ENCODE measurements around the gene ERFE. TPM values are rescaled to one million over a fixed set of nuclear protein-coding genes. Genes with fewer than 3 reads are reported as not detected.

Gene ERFE
- total RNA-seq, 2 donors from 2014 or later = 7.7 TPM; not detected in 1

DNA sequence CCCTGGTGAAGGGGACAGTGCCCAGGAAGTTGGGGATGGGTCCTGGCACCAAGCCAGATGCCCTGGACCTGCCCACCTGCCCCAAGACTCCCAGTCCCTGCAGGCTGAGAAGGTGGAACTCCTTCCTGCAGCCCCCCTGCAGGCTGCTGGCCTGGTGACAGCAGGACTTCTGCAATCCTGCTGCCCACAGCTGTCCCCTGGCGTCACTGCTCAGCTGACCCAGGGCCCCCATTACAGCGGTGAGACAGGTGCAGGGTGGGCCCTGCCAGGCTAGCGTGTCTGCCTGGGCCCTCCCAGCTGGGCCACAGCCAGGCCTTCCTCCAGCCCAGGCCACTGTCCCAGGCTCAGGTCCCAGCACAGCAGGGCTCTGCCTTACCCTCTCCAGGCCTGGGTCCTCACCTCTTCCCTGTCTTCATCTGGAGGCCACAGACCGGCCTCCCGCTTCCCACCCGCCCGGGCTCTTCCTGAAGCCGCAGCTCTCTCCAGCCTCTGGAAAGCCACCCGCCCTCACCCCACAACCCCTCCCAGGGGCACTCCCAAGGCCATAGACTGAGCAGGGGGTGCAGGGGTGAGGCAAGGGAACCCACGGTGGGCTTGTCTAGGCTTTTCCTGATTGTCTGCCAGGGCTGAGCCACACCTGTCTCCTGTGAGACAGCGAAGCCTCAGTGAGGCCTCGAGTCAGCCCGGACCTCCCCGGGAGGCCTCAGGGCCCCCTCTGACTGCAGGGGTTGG is 8.8 kb upstream of the ERFE start:
- no peak overlapping the region for H3K27ac ChIP-seq
- no peak overlapping the region for H3K4me3 ChIP-seq
- DNase-seq (ENCODE audit: low spot score) = no peak
- 80% methylated on average over 14 of the region's 14 CpGs for WGBS
- H3K9me3 ChIP-seq = no peaks in the 10 kb centered on the region
- H3K4me1 ChIP-seq (replicated peaks) = no peaks in the 10 kb centered on the region
- no peaks in the 10 kb centered on the region for H3K36me3 ChIP-seq
- intact Hi-C loops (cut with DNase I) = no loop called here
- TF ChIP-seq POLR2A (IDR thresholded peaks at IDR 0.05) (no peak), POLR2AphosphoS5 (IDR thresholded peaks at IDR 0.05) (no peak)
- no peaks in the 10 kb centered on the region for H3K27me3 ChIP-seq (replicated peaks; ENCODE audit: insufficient read depth)

DNA sequence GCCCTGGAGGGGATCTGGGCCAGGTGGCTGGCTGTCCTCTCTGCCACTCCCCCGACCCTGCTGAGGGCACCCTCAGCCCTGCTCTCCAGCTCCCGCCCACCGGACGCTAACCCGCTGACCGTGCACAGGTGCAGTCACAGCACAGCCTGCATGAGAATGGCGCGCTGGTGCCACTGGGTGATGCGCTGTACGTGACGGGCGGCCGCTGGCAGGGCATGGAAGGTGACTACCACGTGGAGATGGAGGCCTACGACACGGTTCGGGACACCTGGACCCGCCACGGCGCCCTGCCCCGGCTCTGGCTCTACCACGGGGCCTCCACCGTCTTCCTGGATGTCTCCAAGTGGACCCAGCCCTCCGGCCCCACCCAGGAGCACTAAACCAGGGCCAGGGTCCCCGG is 8.1 kb upstream of the ERFE start:
- H3K9me3 ChIP-seq = no peaks in the 10 kb centered on the region

DNA sequence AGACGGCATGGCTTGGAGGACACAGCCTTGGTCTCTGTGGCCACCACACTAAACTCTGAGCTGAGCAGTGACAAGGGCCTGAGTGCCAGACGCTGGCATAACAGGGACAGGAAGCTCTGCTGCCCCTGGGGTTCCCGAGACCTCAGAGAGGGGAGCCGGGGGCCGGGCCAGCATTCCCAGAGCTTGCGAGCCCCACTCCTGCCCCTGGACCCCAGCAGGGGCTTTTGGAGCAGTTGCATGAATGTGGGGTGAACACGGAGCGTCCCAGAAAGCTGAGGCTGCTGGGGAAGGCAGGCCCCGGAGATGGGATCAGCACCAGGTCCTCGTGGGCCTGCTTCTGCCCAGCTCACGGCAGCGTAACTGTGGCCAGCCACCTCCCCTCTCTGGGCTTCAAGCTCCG is 7.6 kb upstream of the ERFE start:
- no peaks in the 10 kb centered on the region for H3K9me3 ChIP-seq
- no peak for DNase-seq (ENCODE audit: low spot score)
- no peak overlapping the region for H3K27ac ChIP-seq
- TF ChIP-seq POLR2AphosphoS5 (IDR thresholded peaks at IDR 0.05) (no peak), POLR2A (IDR thresholded peaks at IDR 0.05) (no peak)
- TF ChIP-seq, protein P1, sequence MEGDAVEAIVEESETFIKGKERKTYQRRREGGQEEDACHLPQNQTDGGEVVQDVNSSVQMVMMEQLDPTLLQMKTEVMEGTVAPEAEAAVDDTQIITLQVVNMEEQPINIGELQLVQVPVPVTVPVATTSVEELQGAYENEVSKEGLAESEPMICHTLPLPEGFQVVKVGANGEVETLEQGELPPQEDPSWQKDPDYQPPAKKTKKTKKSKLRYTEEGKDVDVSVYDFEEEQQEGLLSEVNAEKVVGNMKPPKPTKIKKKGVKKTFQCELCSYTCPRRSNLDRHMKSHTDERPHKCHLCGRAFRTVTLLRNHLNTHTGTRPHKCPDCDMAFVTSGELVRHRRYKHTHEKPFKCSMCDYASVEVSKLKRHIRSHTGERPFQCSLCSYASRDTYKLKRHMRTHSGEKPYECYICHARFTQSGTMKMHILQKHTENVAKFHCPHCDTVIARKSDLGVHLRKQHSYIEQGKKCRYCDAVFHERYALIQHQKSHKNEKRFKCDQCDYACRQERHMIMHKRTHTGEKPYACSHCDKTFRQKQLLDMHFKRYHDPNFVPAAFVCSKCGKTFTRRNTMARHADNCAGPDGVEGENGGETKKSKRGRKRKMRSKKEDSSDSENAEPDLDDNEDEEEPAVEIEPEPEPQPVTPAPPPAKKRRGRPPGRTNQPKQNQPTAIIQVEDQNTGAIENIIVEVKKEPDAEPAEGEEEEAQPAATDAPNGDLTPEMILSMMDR (IDR thresholded peaks at IDR 0.05) = no peak
- H3K36me3 ChIP-seq = no peaks in the 10 kb centered on the region
- no peaks in the 10 kb centered on the region for H3K27me3 ChIP-seq (replicated peaks; ENCODE audit: insufficient read depth)
- no peaks in the 10 kb centered on the region for H3K4me1 ChIP-seq (replicated peaks)
- intact Hi-C loops (cut with DNase I) = no loop called here
- no peak overlapping the region for H3K4me3 ChIP-seq
- 87% methylated on average over 12 of the region's 13 CpGs for whole genome bisulfite sequencing

More for the DNA sequence above, 8.1 kb upstream of the ERFE start:
- DNase-seq (ENCODE audit: low spot score) = no peak
- TF ChIP-seq POLR2A (IDR thresholded peaks at IDR 0.05) (no peak), POLR2AphosphoS5 (IDR thresholded peaks at IDR 0.05) (no peak)
- TF ChIP-seq, protein P1 (IDR thresholded peaks at IDR 0.05) = no peak
- Histone ChIP-seq H3K4me3 (no peak overlapping the region), H3K4me1 (replicated peaks) (no peaks in the 10 kb centered on the region), H3K27ac (no peak overlapping the region), H3K36me3 (no peaks in the 10 kb centered on the region), H3K27me3 (replicated peaks; ENCODE audit: insufficient read depth) (no peaks in the 10 kb centered on the region)
- intact Hi-C loops (cut with DNase I) = no loop called here
- WGBS = 95% methylated on average over 19 of the region's 25 CpGs

DNA sequence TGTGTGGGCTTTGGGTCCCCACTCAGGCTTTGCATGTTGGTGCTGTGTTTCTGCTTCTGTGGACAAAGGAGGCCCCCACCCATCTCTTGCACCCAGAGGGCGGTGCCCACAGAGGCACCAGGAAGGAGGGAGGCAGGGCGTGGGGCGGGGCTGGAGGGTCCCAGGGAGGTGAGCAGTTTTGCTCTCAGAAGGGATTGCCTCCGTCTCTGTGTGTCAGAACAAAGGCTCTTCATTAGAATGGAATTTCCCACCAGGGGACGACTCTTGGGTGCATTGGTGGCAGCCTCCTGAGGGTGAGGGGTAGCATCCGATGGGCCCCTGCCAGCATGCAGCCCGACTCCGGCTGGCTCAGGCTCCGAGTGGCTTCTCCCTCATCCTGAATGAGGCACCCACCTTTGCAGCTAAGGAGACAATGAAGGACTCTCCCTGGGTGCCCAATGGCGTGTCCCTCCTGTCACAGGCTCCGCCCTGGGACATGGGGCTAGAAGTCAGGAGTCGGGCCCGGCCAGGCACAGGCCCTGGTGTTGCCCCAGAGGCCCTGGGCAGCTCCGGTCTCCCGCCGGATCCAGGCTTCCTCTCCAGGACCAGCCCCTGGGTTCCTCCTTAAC is 7.0 kb upstream of the ERFE start:
- 88% methylated on average over 16 of the region's 16 CpGs for WGBS
- no peak for DNase-seq (ENCODE audit: low spot score)
- no peak overlapping the region for H3K4me3 ChIP-seq
- no peaks in the 10 kb centered on the region for H3K36me3 ChIP-seq
- no peaks in the 10 kb centered on the region for H3K4me1 ChIP-seq (replicated peaks)
- H3K27ac ChIP-seq = no peak overlapping the region
- TF ChIP-seq, protein P1 (IDR thresholded peaks at IDR 0.05) = no peak
- TF ChIP-seq POLR2A (IDR thresholded peaks at IDR 0.05) = no peak
- TF ChIP-seq POLR2AphosphoS5 (IDR thresholded peaks at IDR 0.05) = no peak
- H3K27me3 ChIP-seq (replicated peaks; ENCODE audit: insufficient read depth) = no peaks in the 10 kb centered on the region
- no peaks in the 10 kb centered on the region for H3K9me3 ChIP-seq
- intact Hi-C loops (cut with DNase I) = no loop called here

DNA sequence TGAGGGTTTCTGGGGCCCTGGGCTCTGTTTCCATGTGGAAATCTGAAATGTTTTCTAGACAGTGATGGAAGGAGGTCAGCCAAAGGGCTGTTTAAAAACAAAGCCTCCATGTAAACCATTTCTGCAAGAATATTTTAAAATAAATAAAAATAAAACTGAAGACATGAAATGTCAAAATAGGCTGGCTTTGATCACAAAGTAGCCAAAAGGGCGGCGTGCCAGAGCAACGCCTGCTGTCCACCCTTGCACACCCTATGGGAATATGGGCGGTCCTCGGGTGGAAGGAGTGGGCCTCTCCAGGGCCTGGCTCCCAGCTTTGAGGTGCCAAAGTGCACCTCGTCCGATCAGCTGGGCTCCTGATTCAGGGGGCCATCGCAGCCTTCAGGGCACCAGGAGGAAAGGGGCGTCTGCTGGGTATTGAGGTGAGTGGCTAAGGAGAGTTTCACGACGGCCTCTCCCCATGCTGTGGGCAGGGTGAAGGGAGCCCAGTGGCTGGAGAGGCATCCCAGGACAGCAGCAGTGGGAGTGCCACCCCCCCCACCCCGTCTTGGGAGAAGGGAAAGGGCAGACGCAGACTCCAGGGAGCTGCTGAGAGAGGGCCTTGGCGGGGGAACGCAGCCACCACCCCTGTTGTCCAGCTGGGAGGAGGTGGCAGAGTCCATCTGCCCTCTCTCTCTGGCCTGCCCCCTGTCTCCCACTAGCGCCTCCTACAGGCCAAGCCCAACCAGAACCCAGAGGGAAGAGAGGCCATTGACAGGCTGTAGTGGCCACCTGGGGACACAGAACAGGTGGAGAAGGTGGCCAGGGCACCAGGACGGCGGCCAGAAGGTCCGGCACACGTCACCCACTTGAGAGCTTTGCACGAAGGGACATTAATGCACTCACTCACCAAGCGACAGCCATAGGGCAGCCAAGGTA is 5.7 kb upstream of the ERFE start:
- no peak for DNase-seq (ENCODE audit: low spot score)
- H3K27me3 ChIP-seq (replicated peaks; ENCODE audit: insufficient read depth) = no peaks in the 10 kb centered on the region
- 83% methylated on average over 21 of the region's 22 CpGs for WGBS
- H3K36me3 ChIP-seq = no peaks in the 10 kb centered on the region
- intact Hi-C loops (cut with DNase I) = no loop called here
- no peak overlapping the region for H3K4me3 ChIP-seq
- TF ChIP-seq POLR2A (IDR thresholded peaks at IDR 0.05) = no peak
- TF ChIP-seq, protein P1 (IDR thresholded peaks at IDR 0.05) = no peak
- no peak for TF ChIP-seq POLR2AphosphoS5 (IDR thresholded peaks at IDR 0.05)
- H3K4me1 ChIP-seq (replicated peaks) = no peaks in the 10 kb centered on the region
- no peaks in the 10 kb centered on the region for H3K9me3 ChIP-seq
- no peak overlapping the region for H3K27ac ChIP-seq
